Kasumi-1 (cell line): ENCODE measurements around the gene SLC25A30.

Experiments used
- DNase-seq, 2 experiments: peaks; one replicate each; lab custom pipeline; 2025; lab: John Stamatoyannopoulos, UW

SLC25A30 gene

DNA sequence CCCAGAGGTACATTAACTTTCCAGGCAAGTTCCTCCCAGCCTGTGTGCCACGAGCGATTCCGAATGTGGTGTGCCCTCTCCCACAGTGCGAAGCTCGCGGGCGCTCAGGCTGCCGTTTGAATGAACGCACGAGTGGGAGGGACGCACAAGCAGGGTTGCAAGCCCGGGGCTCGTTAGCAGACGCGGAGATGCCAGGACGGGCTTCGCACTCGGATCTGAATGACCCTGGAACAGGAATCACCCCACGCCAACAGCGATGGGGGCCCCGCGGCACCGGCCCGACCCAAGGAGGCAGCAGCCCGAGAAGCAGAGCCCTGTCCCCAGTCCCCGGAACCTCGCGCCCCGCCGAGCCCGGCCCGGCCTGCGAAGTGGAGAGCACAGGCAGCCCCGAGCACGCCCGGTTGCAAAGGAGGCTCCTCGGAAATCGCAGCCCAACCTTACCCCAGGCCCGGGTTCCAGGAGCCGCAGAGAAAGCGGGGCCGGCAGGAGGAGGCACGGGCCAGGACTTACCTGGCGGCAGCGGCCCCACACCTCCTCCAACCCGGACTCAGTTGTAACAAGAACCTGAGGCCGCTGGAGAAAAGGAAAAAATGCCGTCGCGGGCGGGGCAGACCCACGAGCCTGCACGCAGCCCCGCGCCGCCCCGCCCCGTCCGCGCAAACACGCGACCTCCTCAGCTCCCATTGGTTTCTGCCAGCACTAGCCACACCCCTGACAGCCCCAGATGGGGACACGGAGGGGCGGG lies at the start of gene SLC25A30:
Gene SLC25A30, minus strand, starts transcription at position 584 of the 745 bp plus-strand sequence. CDS start 6,948 bp downstream, outside the sequence.
- peak; percentile 94 to 95 for DNase-seq

DNA sequence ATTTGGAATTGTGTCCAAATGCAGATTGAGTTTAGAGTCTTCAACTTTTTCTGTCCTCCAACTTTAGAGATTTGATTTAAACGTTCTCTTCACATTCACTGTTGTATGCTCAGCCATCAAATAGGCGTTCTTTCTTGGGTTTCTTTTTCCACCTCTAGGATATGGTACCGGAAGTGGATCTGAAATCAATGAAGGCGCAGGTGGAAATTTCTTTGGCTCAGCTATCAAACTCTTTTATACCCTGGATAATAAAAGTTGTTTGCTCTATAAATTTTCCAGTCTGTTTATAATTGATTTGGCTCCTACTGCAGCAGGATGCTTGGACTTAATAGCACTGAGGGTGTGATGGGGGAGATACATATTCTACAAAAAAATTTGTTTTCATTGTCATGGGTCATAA lies 48.2 kb upstream of the SLC25A30 start:
- DNase-seq: no peak

- peak; percentile 98 to 99 for DNase-seq
These were observed 46.7 kb upstream of the SLC25A30 start, which contains the start of gene COG3 for GRCh38 chr13:45464687-45465453. Gene COG3 (plus strand): TSS chr13:45464939. CDS start chr13:45465037, 98 bp downstream.

DNA sequence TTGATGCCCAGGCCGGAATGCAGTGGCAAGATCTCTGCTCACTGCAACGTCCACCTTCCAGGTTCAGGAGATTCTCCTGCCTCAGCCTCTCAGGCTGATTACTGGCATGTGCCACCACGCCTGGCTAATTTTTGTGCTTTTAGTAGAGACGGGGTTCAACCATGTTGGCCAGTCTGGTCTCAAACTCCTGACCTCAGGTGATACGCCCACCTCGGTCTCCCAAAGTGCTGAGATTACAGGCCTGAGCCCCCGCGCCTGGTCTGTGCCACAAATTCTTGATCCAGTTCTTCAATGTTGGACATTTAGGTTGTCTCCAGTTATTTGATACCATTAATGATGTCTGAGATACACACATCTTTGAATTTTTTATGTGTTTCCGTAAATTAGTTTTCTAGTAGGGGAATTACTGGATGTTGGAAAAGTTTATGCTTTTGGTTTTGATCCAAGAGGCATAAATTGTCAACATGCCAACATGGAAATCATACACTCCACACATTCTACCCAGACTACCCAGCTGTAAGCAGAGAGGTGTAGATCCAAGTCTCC lies 46.0 kb upstream of the SLC25A30 start:
- DNase-seq: no peak

GRCh38 chr13:45456196-45456972 lies 38.2 kb upstream of the SLC25A30 start:
- DNase-seq: no peak

- no peak for DNase-seq
These were observed 36.0 kb upstream of the SLC25A30 start for GRCh38 chr13:45454204-45454603.

DNA sequence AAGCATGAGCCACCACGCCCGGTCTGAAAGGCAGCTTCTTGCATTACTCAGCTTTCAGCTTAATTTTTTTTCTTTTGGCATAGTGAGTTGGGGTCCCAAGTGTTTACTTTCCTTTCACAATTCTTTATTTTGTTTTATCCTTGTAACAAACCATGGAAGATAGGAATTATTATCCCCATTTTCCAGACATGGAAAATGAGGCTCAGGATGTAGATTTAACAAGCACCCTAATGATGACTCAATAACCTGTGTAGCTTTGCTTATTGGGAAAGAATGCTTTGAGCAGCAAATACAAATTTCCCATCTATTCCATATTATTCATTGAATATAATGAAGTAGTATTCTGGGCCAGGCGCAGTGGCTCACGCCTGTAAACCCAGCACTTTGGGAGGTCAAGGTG lies 33.1 kb upstream of the SLC25A30 start:
- no peak for DNase-seq

GRCh38 chr13:45448965-45449559 lies 30.9 kb upstream of the SLC25A30 start:
- DNase-seq: no peak

DNA sequence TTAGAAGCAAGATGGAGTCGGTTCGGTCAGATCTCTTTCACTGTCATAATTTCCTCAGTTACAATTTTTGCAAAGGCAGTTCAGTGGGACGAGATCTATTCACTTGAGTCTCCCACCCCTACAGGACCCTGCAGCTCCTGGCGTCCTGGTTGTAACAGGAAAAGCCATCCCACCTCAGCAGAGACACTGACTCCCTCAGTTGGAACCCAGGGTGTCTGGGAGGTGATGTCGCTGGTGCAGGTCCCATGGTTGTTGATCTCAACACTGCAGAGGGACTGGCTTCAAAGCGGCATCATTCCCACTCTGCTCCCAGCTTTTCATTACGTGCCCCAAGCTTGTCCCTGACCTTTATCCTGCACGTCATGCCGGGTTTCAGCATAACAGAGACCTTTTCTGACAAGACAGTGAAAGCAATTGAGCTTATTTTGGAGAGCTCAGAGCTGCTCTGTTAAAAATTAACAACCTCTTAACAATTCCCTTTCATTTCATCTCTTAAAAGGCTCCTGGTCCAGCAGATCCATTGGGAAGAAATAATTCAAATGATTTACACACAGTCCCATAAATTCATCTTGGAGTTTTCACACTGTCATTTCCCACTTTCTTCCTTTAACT lies 29.0 kb upstream of the SLC25A30 start:
- no peak for DNase-seq

- DNase-seq: no peak
These were observed 28.0 kb upstream of the SLC25A30 start for GRCh38 chr13:45446181-45446580.

- DNase-seq: no peak
These were observed 26.9 kb upstream of the SLC25A30 start for GRCh38 chr13:45445053-45445452.

DNA sequence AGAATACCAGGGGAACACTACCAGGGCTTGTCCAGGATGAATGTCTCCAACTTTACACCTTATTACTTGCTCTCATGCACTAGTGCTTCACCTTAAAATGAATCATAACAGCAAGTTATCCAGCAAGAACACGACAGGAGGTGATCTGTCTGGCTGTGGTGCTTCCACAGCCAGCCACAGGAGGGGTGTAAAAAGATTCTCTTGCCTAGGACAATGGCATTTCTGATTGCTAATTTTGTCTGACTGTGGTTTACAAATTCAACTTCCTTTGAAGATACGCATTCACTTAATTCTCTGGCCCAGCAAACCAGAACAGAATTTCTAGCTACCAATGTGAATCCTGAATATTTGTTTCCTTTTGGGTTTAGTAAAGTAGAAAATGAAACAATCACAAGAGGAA lies 23.5 kb upstream of the SLC25A30 start:
- peak; percentile 23 to 45 for DNase-seq

GRCh38 chr13:45439781-45440462 lies 21.7 kb upstream of the SLC25A30 start:
- DNase-seq: no peak

GRCh38 chr13:45439008-45439407 lies 20.8 kb upstream of the SLC25A30 start:
- no peak for DNase-seq

GRCh38 chr13:45437947-45438346 lies 19.8 kb upstream of the SLC25A30 start:
- no peak for DNase-seq

DNA sequence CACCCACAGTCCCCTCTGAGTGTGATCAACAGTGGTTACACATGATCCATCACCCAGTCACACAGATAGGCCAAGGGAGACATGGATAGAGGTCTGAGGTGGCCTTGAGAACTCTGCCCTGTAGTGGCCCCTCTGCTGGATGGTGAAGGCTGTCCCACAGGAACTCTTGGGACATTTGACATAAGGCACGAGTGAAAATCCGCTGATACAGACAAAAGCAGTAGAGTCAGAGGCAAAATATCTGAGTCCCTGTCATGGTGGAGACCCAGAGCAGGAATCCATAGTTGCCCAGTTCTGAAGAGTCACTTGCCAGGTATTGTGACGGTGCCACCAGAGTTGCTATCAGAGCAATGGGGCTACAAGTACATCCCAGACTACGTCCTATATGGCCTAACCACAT lies 18.8 kb upstream of the SLC25A30 start:
- DNase-seq: no peak

DNA sequence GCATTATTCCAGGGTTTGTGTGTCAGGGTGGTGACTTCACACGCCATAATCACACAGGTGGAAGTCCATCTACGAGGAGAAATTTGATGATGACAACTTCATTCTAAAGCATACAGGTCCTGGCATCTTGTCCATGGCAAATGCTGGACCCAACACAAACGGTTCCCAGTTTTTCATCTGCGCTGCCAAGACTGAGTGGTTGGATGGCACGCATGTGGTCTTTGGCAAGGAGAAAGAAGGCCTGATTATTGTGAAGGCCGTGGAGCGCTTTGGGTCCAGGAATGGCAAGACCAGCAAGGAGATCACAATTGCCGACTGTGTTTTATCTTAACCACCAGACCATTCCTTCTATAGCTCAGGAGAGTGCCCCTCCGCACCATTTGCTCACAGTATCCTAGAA lies 18.2 kb upstream of the SLC25A30 start:
- no peak for DNase-seq

- no peak for DNase-seq
These were observed 16.6 kb upstream of the SLC25A30 start for GRCh38 chr13:45434556-45435371.

GRCh38 chr13:45433381-45433790 lies 15.2 kb upstream of the SLC25A30 start:
- no peak for DNase-seq
